ENCODE measurements around the gene AGRN. TPM values are rescaled to one million over a fixed set of nuclear protein-coding genes. Genes with fewer than 3 reads are reported as not detected.

The AGRN gene
- total and polyA plus RNA-seq, 5 donors from 2014 or later, result 0.06 to 4.2 (median 0.29) TPM; not detected in 1

DNA sequence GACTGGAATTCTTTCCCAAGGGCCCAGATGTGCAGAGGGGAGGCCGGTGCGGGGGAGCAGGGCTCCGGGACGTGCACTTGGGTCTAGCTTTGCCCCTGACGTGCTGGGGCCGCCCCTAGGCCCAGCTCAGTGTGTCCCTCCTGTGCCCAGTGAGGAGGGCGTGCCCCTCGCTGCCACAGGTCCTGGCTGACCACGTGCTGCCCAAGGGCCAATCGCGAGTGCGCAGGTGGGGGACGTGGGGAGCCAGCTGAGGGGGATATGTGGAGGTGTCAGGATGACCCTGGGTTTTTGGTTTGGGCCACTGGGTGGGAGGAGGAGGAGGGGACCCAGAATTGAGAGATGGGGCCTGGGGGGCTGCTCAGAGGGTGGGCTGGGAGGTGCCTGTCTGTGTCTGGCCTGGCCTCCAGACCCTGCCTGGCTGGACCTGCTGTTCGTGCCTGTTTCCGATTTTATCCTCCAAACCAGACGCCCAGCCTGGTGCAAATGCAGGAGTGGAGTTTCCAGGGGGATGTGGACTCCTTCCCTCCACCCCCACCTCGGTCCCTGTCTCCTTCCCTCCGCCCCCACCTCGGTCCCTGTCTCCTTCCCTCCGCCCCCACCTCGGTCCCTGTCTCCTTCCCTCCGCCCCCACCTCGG lies 60.3 kb downstream of the AGRN start:
- Histone ChIP-seq H3K27ac (ENCODE audit: insufficient read depth, low read length, poor library complexity, severe bottlenecking) (no peak overlapping the region), H3K4me3 (ENCODE audit: low read depth, low read length) (no peak overlapping the region), H3K9me3 (ENCODE audit: control insufficient read depth in 2 of 2, low read length in 2 of 2) (no peaks in the 10 kb centered on the region), H3K36me3 (ENCODE audit: control insufficient read depth, insufficient read depth, low read length) (no peaks in the 10 kb centered on the region), H3K27me3 (ENCODE audit: control insufficient read depth, insufficient read depth, low read length) (no peaks in the 10 kb centered on the region), H3K4me1 (ENCODE audit: control insufficient read depth, insufficient read depth, low read length, poor library complexity, severe bottlenecking) (peaks cover 14% of the 10 kb centered on the region)
- H3K36me3 Mint-ChIP-seq, result no peaks in the 10 kb centered on the region
- peak; percentile 13 to 17 for ATAC-seq (ENCODE audit: low read depth in 2 of 2)
- no peak for DNase-seq
- H3K27ac Mint-ChIP-seq, result no peak overlapping the region
- H3K4me3 Mint-ChIP-seq, result no peak overlapping the region
- peaks cover 0 to 4% (median 0%) of the 10 kb centered on the region in 4 donors for H3K4me1 Mint-ChIP-seq
- H3K9me3 Mint-ChIP-seq, result no peaks in the 10 kb centered on the region
- no peaks in the 10 kb centered on the region for H3K27me3 Mint-ChIP-seq

DNA sequence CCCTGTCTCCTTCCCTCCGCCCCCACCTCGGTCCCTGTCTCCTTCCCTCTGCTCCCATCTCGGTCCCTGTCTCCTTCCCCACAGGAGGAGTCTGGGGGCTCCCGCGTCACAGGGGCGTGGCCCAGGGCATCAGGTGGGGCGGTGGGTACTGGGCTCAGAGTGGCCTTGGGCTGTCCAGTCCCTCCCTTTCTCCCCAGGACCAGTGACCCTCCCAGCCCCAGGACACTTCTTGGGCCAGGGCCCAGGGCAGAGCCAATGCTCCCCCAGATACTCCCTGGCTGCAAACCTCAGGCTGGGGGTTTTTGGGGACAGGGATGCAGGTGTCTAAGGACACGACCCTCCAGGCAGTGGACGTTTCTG lies 61.0 kb downstream of the AGRN start:
- Mint-ChIP-seq H3K9me3 (no peaks in the 10 kb centered on the region), H3K36me3 (no peaks in the 10 kb centered on the region), H3K4me3 (no peak overlapping the region), H3K27ac (no peak overlapping the region), H3K27me3 (no peaks in the 10 kb centered on the region), H3K4me1 (peaks cover 0 to 4% (median 0%) of the 10 kb centered on the region in 4 donors)
- Histone ChIP-seq H3K27ac (ENCODE audit: insufficient read depth, low read length, poor library complexity, severe bottlenecking) (no peak overlapping the region), H3K9me3 (ENCODE audit: control insufficient read depth in 2 of 2, low read length in 2 of 2) (no peaks in the 10 kb centered on the region), H3K4me3 (ENCODE audit: low read depth, low read length) (no peak overlapping the region), H3K4me1 (ENCODE audit: control insufficient read depth, insufficient read depth, low read length, poor library complexity, severe bottlenecking) (peaks cover 14% of the 10 kb centered on the region), H3K36me3 (ENCODE audit: control insufficient read depth, insufficient read depth, low read length) (no peaks in the 10 kb centered on the region), H3K27me3 (ENCODE audit: control insufficient read depth, insufficient read depth, low read length) (no peaks in the 10 kb centered on the region)
- ATAC-seq (ENCODE audit: low read depth in 2 of 2) (no peak), DNase-seq (no peak)

DNA sequence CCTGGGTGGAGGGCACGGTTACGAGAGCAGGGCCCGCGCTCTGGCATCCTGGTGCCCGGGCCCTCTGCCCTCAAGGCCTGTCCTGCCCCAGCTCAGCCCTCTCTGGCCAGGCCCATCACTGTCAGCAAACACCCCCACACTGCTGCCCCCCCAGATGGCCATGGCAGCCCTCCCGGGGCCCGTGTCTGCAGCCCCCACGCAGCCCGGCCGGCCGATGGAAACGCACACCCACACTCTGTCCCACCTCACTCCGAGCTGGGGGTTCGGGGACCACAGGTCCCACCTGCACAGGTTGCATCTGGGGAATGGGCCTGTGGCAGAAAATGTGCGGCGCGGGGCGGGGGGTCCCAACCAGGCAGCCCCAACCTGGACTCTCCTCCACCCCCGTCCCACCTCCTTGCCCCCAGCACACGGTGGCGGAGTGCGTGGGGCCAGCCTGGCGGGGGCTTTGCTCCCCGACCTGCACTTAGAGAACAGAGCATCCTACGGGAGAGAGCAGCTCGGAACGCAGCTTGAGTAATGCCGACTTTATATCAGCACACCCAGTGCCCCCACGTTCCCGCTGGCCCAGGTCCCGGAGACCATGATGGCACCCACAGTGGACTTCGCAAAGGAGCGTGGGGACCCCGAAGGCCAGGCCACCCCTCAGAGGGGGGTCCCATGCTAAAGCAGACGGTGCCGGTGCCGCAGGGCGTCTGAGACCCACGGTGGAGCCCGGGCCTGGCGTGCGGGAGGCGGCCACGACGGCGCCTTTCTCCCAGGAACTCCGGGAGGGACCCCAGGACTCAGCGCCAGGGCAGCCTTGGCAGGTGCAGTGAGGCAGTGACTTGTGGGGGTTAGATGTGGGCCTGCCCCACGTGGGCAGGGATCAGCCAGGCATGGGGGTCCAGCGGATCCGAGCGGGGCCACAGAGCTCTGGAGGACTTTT lies 61.7 kb downstream of the AGRN start:
- no peak overlapping the region for H3K4me3 Mint-ChIP-seq
- no peak overlapping the region for H3K27ac Mint-ChIP-seq
- H3K9me3 Mint-ChIP-seq, result no peaks in the 10 kb centered on the region
- no peaks in the 10 kb centered on the region for H3K36me3 ChIP-seq (ENCODE audit: control insufficient read depth, insufficient read depth, low read length)
- no peaks in the 10 kb centered on the region for H3K27me3 ChIP-seq (ENCODE audit: control insufficient read depth, insufficient read depth, low read length)
- ATAC-seq (ENCODE audit: low read depth in 2 of 2) (no peak), DNase-seq (no peak)
- no peaks in the 10 kb centered on the region for H3K9me3 ChIP-seq (ENCODE audit: control insufficient read depth in 2 of 2, low read length in 2 of 2)
- no peak overlapping the region for H3K4me3 ChIP-seq (ENCODE audit: low read depth, low read length)
- peaks cover 0 to 4% (median under 1%) of the 10 kb centered on the region in 4 donors for H3K4me1 Mint-ChIP-seq
- peaks cover 14% of the 10 kb centered on the region for H3K4me1 ChIP-seq (ENCODE audit: control insufficient read depth, insufficient read depth, low read length, poor library complexity, severe bottlenecking)
- H3K27me3 Mint-ChIP-seq, result no peaks in the 10 kb centered on the region
- no peaks in the 10 kb centered on the region for H3K36me3 Mint-ChIP-seq
- H3K27ac ChIP-seq (ENCODE audit: insufficient read depth, low read length, poor library complexity, severe bottlenecking), result no peak overlapping the region

DNA sequence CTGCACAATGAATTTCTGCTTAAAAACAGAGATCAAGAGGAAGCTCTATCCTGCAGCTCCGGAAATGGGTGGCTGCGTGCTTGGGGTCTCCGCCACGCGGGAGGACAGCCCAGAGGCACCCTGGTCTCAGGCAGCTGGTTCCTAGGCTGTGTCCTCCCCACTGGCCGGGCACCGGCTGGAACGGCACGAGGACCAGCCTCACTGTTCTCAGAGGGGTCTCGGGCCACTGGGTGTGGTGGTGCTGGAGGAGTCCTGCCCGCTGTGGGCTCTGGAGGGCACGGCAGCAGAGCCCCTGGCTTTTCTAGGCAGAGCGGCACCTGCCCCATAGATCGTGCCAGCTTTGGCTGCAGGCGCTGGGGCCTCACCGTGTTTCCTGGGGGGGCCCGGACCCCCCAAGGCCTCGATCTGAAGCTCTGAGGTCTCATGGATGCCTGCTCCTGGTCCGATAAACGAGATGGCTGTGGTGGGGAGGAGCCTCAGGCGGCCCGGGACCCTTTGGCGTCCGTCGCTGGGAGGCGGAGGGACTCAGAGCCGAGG lies 62.4 kb downstream of the AGRN start:
- no peak overlapping the region for H3K4me3 Mint-ChIP-seq
- DNase-seq, result no peak
- H3K9me3 ChIP-seq (ENCODE audit: control insufficient read depth in 2 of 2, low read length in 2 of 2), result no peaks in the 10 kb centered on the region
- no peaks in the 10 kb centered on the region for H3K9me3 Mint-ChIP-seq
- no peak overlapping the region for H3K27ac Mint-ChIP-seq
- ATAC-seq (ENCODE audit: low read depth in 2 of 2), result no peak
- H3K27me3 ChIP-seq (ENCODE audit: control insufficient read depth, insufficient read depth, low read length), result no peaks in the 10 kb centered on the region
- no peaks in the 10 kb centered on the region for H3K36me3 Mint-ChIP-seq
- H3K27me3 Mint-ChIP-seq, result no peaks in the 10 kb centered on the region
- peaks cover 14% of the 10 kb centered on the region for H3K4me1 ChIP-seq (ENCODE audit: control insufficient read depth, insufficient read depth, low read length, poor library complexity, severe bottlenecking)
- peaks cover 0 to 4% (median under 1%) of the 10 kb centered on the region in 4 donors for H3K4me1 Mint-ChIP-seq
- no peak overlapping the region for H3K27ac ChIP-seq (ENCODE audit: insufficient read depth, low read length, poor library complexity, severe bottlenecking)
- H3K36me3 ChIP-seq (ENCODE audit: control insufficient read depth, insufficient read depth, low read length), result no peaks in the 10 kb centered on the region
- no peak overlapping the region for H3K4me3 ChIP-seq (ENCODE audit: low read depth, low read length)

DNA sequence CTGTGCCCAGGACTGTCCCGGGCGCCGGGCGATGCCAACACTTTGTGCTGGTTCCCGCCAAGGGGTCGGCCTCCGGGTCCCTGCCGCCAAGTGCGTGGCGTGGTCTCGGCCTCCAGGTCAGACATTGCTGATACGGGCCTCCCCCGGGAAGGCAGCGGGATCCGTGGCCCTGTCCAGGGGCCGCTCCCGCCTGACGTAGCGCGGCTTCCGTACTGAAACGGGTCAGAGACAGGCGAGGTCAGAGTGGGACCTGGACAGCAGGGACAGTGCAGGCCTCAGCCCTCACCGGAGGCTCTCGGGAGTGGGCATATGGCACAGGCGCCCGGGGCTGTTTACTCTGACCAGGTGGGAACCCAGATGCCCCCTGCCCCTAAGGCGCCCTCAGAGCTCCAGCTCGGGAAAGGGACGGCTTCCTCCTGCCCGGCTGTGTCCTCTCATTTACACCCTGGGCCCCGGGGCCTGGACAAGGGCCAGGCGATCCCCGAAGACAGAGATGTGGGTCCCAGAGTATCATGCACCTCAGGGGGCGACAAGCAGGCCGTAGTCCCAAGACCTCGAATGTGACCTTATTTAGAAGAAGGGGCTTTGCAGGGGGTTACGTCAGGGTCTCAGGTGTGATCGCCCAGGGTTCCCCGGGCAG lies 63.0 kb downstream of the AGRN start:
- Mint-ChIP-seq H3K4me1 (peaks cover 0 to 4% (median under 1%) of the 10 kb centered on the region in 4 donors), H3K4me3 (no peak overlapping the region), H3K36me3 (no peaks in the 10 kb centered on the region), H3K9me3 (no peaks in the 10 kb centered on the region), H3K27me3 (no peaks in the 10 kb centered on the region), H3K27ac (no peak overlapping the region)
- Histone ChIP-seq H3K9me3 (ENCODE audit: control insufficient read depth in 2 of 2, low read length in 2 of 2) (no peaks in the 10 kb centered on the region), H3K4me1 (ENCODE audit: control insufficient read depth, insufficient read depth, low read length, poor library complexity, severe bottlenecking) (peaks cover 14% of the 10 kb centered on the region), H3K4me3 (ENCODE audit: low read depth, low read length) (no peak overlapping the region), H3K27ac (ENCODE audit: insufficient read depth, low read length, poor library complexity, severe bottlenecking) (no peak overlapping the region), H3K36me3 (ENCODE audit: control insufficient read depth, insufficient read depth, low read length) (no peaks in the 10 kb centered on the region), H3K27me3 (ENCODE audit: control insufficient read depth, insufficient read depth, low read length) (no peaks in the 10 kb centered on the region)
- no peak for ATAC-seq (ENCODE audit: low read depth in 2 of 2)
- DNase-seq, result no peak

DNA sequence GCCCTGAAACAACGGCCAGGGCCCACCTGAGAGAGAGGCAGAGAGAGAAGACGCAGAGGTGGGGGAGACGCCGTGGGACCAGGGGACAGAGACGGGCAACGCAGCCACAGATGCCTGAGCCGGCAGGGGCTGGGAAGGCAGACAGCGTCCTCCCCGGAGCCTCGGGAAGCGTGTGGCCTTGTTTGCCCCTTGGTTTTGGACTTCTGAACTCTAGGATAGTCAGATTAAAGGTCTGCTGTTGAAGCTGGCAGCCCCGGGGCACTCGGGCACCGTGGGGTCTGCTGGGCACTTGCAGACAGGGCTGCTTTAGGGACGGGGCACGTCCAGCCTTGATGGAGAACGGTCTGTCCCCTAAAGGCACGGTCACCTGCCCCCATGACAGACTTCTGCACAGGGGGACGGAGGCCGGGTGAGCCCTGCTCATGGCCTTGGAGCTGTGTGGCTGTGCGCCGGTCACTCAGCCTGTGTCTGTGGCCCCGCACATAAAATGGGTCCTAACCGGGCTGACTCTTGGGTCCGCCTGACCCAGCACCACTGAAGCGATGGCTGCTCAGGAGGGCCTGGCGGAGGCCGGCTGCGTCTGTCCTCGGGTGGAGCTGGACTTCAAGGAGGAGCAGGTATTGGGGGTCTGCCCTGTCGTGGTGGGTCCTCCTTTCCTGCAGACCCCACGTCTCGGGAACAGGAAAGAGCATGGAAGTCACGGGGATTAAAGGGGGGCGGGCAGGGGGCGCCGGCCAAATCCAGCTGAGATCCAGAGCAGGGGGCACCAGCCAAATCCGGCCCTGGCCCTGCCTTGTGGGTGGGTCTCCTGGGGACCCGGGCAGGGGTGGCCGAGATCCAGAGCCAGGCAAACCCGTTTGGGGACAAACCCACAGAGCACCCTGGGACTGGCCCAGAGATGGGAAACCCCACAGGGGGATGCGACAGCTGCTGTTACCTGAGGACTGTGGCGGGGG lies 63.8 kb downstream of the AGRN start:
- Histone ChIP-seq H3K4me3 (ENCODE audit: low read depth, low read length) (no peak overlapping the region), H3K36me3 (ENCODE audit: control insufficient read depth, insufficient read depth, low read length) (no peaks in the 10 kb centered on the region), H3K27me3 (ENCODE audit: control insufficient read depth, insufficient read depth, low read length) (no peaks in the 10 kb centered on the region), H3K9me3 (ENCODE audit: control insufficient read depth in 2 of 2, low read length in 2 of 2) (no peaks in the 10 kb centered on the region), H3K27ac (ENCODE audit: insufficient read depth, low read length, poor library complexity, severe bottlenecking) (no peak overlapping the region), H3K4me1 (ENCODE audit: control insufficient read depth, insufficient read depth, low read length, poor library complexity, severe bottlenecking) (peaks cover 14% of the 10 kb centered on the region)
- no peak overlapping the region for H3K27ac Mint-ChIP-seq
- ATAC-seq (ENCODE audit: low read depth in 2 of 2) (no peak), DNase-seq (no peak)
- H3K4me1 Mint-ChIP-seq, result peaks cover 0 to 4% (median under 1%) of the 10 kb centered on the region in 4 donors
- H3K36me3 Mint-ChIP-seq, result no peaks in the 10 kb centered on the region
- no peaks in the 10 kb centered on the region for H3K9me3 Mint-ChIP-seq
- H3K4me3 Mint-ChIP-seq, result no peak overlapping the region
- H3K27me3 Mint-ChIP-seq, result no peaks in the 10 kb centered on the region

Data from CD4-positive, CD25-positive, alpha-beta regulatory T cell (primary cell).